ENCODE results near the gene SERP2.
A peak's percentile ranks its signal among the peaks of the same experiment; 100 is the strongest.
"Not testable (repeated sequence)": the region's sequence is repeated elsewhere in the genome, so short reads cannot be mapped to it uniquely, and the experiment has no call there.

Gene SERP2

DNA sequence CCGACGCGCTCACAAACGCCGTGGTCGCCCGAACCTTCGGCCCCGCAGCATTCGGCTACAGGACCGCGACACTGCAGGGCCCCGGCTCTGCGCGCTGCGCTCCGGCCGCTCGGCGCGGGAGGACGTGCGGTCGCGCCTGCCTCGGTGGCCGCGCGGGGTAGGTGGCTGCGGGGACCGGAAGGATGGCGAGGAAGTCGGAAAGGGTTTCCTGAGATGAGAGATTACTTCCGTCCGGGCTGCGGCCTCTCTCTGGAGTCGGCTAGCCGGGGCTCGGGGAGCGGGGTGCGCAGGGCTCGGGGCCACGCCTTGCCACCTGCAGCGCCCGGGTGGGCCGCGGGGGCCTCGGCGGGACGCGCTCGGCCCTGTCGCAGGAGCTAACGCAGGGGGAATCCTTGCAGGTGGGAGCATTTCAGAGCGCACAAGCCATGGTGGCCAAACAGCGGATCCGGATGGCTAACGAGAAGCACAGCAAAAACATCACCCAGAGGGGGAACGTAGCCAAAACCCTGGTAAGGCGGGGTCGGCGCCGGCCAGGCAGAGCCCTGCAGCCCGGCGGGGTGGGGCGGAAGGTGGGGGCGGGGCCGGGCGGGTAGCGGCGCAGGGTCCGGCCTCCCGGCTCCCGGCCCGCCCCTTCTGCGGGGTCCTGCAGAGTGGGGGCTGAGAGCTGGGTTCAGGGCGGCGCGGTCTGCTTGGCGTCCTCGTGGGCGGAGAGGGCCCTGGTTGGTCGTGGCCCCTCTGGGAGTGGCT is at the start of gene SERP2:
Gene SERP2 (plus strand): TSS at position 224 of the 747 bp plus-strand sequence. CDS start 202 bp downstream, at position 426.
- no peak for DNase-seq

DNA sequence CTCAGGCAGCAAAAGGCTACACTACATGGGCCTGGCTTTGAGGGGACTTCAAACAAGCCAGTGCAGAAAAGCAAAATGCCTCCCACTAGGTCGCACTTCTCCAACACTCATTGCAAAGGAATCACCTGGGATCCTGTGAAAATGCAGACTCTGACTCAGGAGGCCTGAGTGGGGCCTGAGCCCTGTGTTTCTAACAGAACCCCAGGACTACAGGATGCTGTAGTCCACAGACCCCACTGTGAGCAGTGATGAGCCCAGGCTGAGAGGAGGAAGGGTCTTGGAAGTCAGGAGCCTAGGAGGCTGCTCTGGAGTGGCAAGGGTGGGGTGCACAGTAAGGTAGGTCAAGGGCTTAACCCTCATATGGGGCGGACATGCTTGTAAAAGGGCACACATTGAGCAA is 46.7 kb upstream of the SERP2 start:
- no peak for DNase-seq

DNA sequence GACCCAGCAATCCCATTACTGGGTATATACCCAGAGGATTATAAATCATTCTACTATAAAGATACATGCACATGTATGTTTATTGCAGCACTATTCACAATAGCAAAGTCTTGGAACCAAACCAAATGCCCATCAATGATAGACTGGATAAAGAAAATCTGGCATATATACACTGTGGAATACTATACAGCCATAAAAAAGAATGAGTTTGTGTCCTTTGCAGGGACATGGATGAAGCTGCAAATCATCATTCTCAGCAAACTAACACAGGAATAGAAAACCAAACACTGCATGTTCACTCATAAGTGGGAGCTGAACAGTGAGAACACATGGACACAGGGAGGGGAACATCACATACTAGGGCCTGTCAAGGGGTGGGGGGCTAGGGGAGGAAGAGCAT is 44.6 kb upstream of the SERP2 start:
- DNase-seq, result not testable (repeated sequence)

DNA sequence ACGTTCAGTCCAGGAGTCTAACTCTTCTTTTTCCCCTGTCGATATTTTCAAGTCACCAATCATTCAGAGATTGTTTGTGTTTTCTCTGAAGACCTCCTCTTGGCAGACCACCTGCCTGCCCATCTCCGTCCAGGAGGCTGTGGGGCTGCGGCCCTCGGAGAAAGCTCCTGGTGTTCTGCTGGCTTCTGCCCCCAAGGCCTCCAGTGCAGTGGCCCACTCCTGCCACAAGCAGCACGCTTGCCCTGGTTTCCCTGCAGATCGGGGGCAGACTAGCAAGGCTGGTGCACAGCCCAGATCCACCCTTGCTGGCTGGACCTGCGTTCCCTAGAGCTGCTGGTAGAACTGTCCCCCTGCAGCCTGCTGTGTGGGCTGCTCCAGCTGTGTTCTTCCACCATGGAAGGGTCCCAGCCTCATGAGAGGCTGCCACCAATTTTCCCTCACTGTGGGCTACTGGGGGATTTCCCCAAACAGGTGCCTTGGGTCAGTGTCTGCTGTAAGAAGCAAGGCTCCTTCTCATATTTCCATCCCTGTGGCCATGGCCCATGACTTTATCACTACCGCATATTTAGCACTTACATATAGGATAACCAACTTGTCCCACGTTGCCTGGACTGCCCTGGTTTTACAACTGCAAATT is 43.6 kb upstream of the SERP2 start:
- DNase-seq, result no peak

DNA sequence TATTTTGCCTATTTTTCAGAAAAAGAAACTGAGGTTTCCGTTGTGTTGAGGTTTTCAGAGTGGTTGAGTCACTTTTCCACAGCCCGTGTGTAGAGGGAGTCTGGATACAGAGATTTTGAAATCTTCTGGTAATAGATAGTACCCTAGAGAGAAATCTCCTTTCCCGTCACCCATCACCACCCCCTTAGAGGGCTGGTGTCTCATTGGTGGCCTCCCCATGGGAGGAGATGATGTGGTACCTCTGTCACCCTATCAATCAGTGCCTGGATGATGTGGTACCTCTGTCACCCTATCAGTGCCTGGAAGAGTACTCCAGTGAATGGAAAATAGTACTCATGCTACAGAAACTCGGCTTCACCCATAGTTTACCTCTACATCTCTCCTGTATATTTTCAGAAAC is 42.2 kb upstream of the SERP2 start:
- no peak for DNase-seq

DNA sequence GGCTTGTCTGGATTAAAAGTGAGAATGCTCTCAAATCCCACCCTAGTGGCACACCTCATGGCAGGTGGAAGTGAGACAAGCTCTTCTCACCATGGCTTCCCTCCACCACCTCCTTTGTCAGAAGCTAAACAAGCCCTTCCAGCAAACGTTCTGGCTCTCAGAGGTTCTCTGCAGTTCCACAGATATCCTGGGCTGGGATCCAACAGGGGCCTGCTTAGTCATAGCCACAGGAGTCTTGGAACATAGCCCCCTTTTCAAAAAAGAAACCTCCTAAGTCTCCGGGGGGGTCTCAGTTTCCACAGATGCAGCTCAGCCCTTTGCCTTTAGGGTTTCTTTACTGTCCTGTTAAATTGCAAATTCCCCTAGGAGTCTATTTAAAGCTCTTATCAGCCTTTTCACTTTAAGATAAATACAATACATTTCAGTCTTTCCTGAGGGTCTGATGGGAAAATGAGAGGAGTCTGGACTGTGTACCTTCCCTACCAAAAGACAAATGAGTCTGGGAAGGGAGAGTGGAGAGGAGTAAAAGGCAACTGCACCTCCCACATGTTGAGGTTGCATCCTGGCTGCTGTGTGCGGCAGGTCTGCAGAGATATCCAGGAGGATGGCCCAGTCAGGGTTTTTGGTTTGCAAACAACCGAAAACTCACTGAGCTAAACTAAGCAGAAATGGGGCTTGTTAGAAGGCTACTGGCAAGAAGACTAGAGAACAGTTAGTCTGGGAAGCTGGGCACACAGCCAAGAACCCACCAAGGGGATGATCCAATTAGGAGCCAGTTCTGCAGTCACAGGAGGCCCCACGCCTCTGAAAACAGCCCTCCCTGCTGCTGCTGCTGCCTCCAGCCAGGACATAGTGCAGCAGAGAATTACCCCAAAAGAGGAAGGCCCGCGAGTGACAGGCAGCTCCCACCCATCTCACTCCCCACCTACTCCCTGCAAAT is 41.4 kb upstream of the SERP2 start:
- DNase-seq, result peak; percentile 52

DNA sequence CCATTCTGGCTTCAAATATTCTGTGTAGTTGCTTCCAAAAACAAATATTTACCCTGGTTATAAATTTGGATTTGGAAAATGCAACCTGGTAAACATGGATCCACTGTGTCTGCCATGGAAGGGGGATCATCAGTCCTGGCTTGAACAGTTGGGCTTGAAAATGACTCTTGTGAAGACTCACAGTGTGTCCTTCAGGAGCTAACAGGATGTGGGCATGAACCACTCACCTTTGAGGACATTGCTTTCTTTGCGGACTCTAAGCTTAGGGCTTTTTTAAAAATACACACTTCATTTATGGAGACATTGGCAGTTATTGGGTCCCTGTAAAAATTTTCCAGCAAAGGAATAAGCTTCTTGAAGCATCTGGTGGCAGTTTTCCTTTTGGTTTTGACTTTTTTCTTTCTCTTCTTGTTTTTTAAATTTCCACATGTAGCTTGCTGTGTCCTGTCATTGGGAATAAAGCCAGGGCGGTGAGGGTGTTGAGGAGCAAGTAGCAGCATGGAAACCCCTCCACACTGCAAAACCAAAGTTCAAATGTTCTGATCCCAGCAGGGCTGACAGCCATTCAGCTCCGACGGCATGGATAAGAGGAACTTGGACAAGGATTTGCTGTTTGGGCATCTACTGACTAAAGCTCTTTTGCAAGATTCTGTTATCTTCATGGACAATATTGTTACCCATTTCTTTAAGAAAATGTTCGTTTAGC is 39.5 kb upstream of the SERP2 start:
- no peak for DNase-seq

DNA sequence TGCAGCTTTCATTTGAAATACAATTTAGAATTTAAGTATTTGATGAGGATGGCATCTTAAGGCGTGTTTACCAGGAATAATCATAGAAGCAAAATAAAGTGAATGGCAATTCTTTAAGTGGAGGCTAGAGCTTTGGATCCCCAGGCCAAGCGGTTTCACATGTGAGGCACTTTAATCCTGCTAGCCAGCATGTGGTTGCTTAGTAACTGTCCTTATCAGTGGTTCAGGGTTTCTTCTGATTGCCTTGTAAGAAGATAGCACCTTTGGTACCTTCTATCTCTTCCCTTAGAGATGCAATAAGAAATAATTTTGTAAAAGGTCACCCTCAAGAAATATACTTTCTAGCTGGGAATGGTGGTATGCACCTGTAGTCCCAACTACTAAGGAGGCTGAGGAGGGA is 38.9 kb upstream of the SERP2 start:
- DNase-seq, result no peak

DNA sequence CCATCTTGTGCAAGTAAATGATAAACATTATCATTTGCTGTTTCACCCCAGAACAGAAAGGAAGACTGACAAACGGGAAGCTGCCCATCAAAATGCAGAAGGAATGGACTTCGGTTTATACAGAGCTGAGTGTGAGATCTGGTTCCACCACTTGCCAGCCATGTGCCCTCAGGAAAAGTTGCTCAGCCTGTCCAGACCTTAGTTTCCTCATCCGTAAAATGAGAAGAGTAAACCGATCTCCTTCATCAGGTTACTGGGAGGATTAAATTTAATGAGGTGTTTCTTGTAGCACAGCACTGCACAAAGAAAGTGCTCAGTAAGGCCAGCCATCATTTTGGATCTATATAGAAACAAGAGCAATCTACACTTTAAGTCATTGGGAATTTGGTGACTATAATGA is 36.7 kb upstream of the SERP2 start:
- no peak for DNase-seq

DNA sequence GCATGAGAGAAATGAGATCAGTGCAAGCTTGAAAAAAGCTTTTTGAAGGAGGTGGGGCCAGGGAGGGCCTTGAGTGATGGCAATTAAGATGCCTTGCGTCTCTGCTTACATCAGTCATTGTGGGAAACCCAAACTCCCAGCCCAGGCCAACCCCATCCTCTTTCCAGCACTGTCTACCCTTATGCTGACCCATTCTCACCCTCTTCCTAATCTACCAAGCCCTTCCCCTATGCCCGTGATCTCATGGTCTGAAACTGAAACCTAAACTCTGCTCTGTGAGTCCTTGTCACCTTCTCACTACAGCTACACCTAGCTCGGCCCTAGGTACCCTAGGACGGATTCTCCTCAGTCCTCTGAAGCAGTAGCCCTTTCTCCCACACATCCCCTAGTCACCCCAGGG is 36.0 kb upstream of the SERP2 start:
- DNase-seq, result no peak

DNA sequence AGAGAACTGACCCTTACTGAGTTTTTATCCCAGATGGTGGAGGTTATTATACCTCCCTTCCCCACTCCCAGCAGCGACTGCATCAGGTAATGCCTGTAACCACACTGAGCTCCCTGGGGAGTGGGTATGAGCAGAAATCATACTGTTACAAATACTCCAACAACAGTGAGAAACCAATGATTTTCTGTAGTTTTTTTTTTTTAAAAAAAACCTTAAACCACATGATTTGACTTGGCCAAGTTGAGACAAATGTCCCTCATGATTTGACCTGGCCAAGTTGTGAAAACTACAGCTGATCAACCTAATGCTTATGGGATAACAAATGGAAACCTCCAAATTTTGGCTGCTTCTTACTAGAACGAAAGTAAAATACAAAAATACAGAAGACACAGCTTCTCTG is 33.1 kb upstream of the SERP2 start:
- no peak for DNase-seq

DNA sequence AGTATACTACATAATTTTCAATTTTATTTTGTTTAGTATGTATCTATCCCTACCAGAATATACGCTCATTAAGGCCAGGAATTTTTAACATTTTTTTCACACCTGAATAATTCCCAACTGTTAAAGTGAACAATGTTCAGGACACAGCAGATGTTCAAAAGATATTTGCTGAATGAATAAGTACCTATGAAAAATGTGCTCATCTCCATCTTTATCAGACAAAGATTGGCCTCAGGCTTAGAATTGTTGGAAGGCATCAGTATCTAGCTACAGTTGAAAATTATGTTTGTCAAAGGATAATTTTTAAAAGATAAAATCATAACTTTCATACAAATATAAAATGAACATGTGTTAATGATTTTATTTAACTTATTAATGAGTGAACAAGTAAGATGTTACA is 30.9 kb upstream of the SERP2 start:
- no peak for DNase-seq

DNA sequence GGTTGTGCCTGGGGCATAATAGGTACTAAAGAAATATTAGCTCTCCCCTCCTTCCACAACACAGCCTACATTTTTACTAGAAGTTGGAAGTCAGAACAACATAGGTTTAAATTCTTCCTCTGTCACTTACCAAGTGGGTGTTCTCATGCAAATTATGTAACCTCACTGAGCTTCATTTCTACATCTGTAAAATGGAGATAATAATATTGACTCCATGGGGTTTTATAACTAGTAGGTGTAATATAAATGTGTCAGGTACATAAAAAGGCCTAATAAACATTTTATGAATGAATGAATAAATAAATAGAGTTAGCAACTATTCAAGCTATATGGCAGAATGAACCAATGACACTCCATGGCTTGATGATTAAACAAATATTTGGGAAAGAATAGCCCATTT is 27.1 kb upstream of the SERP2 start:
- no peak for DNase-seq

DNA sequence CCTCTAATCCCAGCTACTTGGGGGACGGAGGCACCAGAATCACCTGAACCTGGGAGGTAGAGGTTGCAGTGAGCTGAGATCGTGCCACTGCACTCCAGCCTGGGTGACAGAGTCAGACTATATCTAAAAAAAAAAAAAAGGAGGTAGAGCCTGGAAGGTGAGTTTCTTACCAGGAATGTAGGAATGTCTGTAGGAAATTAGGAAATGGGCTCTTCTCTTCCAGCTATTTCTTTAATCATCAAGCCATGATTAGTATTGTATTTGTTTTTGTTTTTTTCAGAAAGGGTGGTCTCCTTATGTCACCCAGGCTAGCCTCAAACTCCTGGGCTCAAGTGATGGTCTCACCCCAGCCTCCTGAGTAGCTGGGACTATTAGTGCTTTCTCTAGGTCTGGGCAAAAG is 26.3 kb upstream of the SERP2 start:
- DNase-seq, result no peak

DNA sequence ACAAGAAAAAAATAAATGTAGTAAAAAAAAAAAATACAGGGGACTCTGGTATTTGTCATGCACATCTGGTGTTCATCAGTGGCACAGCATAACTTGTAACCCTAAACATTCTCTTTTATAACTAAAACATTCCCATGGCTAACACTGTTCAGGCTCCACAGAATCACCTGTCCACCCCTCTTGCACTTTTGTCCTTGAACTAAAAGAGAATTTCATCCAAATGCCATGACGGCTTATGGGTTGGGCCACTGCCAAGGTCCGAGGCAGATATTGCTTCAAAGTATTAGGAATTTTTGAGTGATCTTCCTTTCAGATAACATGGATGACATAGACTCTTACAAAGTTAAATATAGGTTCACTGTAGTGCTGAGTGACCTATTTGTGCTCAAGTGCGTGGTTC is 25.7 kb upstream of the SERP2 start:
- DNase-seq, result no peak

DNA sequence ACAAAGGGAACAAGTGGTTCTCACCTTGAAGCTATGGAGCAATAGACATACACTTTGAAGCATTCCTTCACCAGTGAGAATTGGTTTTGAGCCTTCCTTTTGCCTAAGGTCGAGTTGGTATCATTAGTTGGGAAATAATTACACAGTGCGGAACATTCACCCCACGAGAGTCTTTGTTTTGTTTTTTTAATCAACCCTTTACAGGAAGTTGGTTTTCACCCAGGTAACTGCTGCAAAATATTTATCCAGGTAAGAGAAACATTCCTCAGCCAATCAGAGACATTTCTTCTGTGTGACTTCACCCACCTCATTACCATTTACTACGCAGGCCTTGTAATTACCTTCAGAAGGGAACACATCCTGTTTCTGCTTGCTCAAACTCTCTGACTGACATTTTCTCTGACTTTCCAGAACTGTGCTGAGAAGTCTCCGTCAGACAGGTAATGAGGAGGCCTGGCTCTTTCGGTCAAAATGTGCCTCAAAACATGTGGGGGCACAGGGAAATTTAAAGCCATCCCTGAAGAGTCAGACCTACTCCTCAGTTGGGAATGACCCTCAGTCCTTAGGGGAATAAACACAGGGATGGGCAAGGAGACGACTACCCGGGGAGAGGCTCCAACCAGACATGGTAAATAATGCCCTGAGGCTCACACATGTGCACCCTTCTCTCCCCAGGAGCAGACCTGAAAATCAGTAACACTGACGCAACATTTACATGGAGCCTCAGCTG is 22.7 kb upstream of the SERP2 start:
- no peak for DNase-seq

DNA sequence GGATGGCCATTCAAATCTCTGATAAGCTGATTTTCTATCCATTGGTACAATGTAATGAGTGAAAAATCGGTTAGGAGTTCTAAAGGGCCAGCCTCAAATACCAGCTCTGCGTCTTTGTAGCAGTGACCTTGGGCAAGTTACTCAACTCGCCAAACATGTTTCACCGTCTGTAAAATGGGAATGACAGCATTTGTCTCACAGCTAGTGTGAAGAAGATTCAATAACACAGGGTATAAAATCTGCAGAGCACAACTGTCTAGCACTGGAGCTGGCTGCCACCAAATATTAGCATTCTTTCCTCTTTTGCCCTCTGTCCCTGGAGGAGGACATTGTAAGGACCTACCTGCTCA is 22.1 kb upstream of the SERP2 start:
- no peak for DNase-seq

DNA sequence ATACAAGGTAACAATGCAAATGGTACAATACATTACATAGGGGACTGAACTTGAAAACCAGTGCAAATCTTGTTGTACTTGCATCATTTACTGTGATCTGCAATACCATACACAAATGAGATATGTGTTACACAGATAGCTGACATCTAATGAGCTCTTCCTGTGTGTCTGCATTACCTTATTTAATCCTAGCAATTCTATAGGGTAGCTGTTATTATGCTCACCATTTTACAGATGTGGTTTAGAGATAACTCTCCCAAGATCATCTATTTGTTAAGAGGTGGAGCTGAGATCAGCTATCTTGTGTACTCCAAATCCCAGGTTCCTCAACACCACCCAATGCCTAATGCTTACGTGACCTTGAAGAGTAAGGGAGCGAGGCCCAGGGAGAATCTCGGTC is 21.4 kb upstream of the SERP2 start:
- no peak for DNase-seq

DNA sequence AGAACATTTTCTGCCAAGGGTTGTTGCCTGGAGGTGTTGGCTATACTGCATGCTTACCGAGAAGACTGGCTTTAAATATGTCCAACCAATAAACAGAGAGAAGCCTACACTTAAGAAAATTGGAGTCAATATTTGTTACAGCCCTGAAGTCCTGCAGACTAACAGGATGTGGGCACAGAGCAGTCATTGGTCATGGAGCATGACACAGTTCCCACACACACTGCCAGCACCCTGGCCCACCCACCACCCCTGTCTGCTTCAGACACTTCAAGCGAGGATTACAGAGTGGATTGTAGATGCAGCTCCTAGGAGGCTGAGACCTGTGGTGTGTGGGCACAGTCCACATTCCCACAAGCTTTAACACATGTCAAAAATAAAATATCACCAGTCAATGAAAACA is 21.0 kb upstream of the SERP2 start:
- no peak for DNase-seq

DNA sequence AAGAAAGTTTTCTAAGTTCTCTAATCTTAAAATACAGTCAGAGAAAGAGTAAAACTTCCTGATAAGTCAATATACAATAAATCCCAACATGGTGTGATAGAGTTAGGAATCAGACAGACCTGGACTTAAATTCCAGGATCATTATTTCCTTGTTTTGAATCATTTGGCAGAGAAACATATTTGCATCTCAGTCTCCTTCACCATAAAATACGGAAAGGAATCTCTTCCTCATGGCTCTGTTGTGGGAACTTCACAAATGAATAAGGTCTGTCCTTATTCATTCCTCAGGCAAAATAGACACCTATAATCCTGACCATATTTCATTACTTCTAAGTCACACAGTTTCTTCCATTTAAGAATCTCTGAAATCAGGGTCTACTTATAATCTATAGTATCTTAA is 19.3 kb upstream of the SERP2 start:
- DNase-seq, result no peak

DNA sequence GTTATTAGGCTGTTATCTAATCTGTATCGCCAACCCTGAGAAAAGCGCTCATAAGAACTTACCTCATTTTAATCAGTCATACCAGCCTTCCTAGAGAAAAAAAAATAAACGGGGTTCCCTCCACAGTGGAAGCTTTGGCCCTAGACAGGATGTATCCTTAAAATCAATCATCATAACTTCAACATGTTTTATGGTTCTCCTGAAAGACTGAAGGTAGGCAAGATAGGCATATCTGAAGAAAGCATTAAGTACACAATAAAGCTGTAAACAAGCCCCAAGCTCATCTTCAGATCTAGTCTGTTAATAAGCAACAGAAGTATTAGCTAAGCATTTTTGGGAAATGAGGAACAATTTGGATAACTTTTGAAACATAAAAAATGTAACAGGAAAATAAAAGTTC is 18.7 kb upstream of the SERP2 start:
- no peak for DNase-seq

DNA sequence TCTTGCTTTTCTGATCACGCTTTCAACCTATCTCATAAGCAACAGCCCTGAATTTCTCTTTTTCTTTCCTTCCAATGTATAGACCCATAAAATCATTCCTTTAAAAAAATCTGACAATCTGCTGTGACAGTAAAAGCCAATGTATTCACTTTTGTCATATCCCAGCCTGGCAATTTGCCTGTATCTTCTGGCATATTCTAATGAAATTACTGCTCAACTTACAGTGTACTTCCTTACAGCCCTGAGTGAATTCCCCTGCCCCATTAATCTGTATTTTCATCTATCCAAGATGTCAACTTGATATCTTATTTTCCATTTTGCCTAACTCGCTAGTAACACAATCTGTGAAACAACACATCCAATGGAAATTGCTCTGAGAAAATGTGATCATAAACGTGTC is 18.0 kb upstream of the SERP2 start:
- no peak for DNase-seq

DNA sequence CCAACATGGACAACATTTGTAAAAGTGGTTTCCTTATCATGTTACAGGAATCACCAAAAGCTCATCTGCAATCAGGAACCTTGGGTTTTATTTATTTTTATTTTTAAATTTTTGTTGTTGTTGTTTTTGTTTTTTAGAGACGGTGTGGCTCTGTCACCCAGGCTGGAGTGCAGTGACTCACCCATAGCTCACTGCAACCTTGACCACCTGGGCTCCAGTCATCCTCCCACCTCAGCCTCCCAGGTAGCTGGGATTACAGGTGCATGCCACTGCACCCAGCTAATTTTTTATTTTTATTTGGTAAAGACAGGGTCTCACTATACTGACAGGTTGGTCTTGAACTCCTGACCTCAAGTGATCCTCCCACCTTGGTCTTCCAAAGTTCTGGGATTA is 13.6 kb upstream of the SERP2 start:
- no peak for DNase-seq

Measured in DMS 273 treated with DMSO at 0.1 percent for 48 hours (cell line).